HUES6 (cell line): ENCODE measurements around the gene DCLK1.

Experiments
- H3K27ac ChIP-seq: 2 replicates; pipeline ENCODE4 v1.7.0; 2013; ENCODE audit warnings: low read depth, mild to moderate bottlenecking, low read length, inconsistent platforms
- H3K27me3 ChIP-seq: 2 replicates; pipeline ENCODE4 v1.6.1; 2013; ENCODE audit warnings: low read length; ENCODE audit not compliant: control insufficient read depth, insufficient read depth
- H3K36me3 ChIP-seq: 2 replicates; pipeline ENCODE4 v1.6.1; 2013; ENCODE audit warnings: low read length; ENCODE audit not compliant: control insufficient read depth, insufficient read depth
- H3K4me1 ChIP-seq: 2 replicates; pipeline ENCODE4 v1.6.1; 2013; ENCODE audit warnings: low read length; ENCODE audit not compliant: control insufficient read depth, insufficient read depth
- H3K4me3 ChIP-seq: 2 replicates; pipeline ENCODE4 v1.5.1; 2013; ENCODE audit warnings: low read depth, low read length
- H3K9ac ChIP-seq: one replicate; pipeline ENCODE4 v1.6.1; 2013; ENCODE audit warnings: mild to moderate bottlenecking, low read length
- H3K9me3 ChIP-seq: 2 replicates; pipeline ENCODE4 v1.6.1; 2013; ENCODE audit warnings: low read depth, low read length; ENCODE audit not compliant: control insufficient read depth, insufficient read depth

Gene DCLK1

DNA sequence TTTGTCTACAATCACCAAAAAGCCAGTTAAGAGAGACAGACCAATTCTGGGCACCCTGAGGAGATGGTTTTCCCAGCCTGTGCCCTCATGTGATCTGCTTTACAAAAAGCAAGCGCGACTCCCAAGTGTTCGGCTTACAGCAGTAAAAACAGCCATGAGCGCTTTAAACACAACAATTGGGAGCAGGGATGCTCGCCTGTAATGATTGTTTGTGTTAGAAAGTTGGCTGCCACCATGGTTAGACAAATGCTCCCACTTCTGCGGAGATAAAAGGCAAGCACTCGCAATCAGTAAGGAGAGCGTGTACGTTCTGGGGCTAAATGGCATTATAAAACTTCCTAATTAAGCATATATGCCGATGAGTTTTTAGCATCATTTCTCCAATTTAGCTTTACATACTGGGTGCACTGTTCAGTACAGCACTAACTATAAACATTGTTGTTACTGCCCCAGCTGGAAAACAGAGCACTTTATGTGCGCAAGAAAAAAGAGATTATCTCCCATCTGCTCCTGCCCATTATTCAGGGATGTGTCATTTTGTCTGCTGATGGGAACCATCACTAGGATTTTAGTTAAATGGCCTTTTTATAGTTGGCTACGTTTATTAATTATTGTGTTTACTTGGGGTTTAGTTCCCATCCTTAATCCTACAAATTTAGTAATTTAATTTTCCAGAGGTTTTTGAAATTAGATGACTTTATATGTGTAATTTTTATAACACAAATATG is 345.4 kb downstream of the DCLK1 start:
- no peak overlapping the region for H3K27ac ChIP-seq
- H3K9me3 ChIP-seq, result no peaks in the 10 kb centered on the region
- H3K4me3 ChIP-seq, result no peak overlapping the region
- H3K27me3 ChIP-seq, result no peaks in the 10 kb centered on the region
- H3K36me3 ChIP-seq, result peaks cover 17% of the 10 kb centered on the region; the same call in 1 of the 2 replicates
- no peak overlapping the region for H3K9ac ChIP-seq
- no peaks in the 10 kb centered on the region for H3K4me1 ChIP-seq

GRCh38 chr13:35784286-35784951 is 346.8 kb downstream of the DCLK1 start:
- no peaks in the 10 kb centered on the region for H3K4me1 ChIP-seq
- H3K4me3 ChIP-seq, result no peak overlapping the region

GRCh38 chr13:35782793-35783192 is 348.4 kb downstream of the DCLK1 start:
- no peaks in the 10 kb centered on the region for H3K27me3 ChIP-seq
- no peak overlapping the region for H3K4me3 ChIP-seq
- H3K36me3 ChIP-seq, result peaks cover 12% of the 10 kb centered on the region; the same call in 1 of the 2 replicates
- no peaks in the 10 kb centered on the region for H3K4me1 ChIP-seq
- no peak overlapping the region for H3K9ac ChIP-seq
- no peak overlapping the region for H3K27ac ChIP-seq
- no peaks in the 10 kb centered on the region for H3K9me3 ChIP-seq

More at GRCh38 chr13:35784286-35784951, 346.8 kb downstream of the DCLK1 start:
- H3K9ac ChIP-seq, result no peak overlapping the region
- no peak overlapping the region for H3K27ac ChIP-seq
- H3K27me3 ChIP-seq, result no peaks in the 10 kb centered on the region
- peaks cover 17% of the 10 kb centered on the region; the same call in 1 of the 2 replicates for H3K36me3 ChIP-seq
- no peaks in the 10 kb centered on the region for H3K9me3 ChIP-seq

GRCh38 chr13:35781036-35782000 is 349.9 kb downstream of the DCLK1 start:
- H3K4me1 ChIP-seq, result no peaks in the 10 kb centered on the region
- no peaks in the 10 kb centered on the region for H3K9me3 ChIP-seq
- peaks cover 7% of the 10 kb centered on the region; the same call in 1 of the 2 replicates for H3K36me3 ChIP-seq
- no peak overlapping the region for H3K27ac ChIP-seq
- H3K27me3 ChIP-seq, result no peaks in the 10 kb centered on the region
- H3K9ac ChIP-seq, result no peak overlapping the region
- no peak overlapping the region for H3K4me3 ChIP-seq

GRCh38 chr13:35780613-35781012 is 350.6 kb downstream of the DCLK1 start:
- H3K27me3 ChIP-seq, result no peaks in the 10 kb centered on the region
- H3K9ac ChIP-seq, result no peak overlapping the region
- no peak overlapping the region for H3K4me3 ChIP-seq
- no peak overlapping the region for H3K27ac ChIP-seq
- no peaks in the 10 kb centered on the region for H3K9me3 ChIP-seq
- no peaks in the 10 kb centered on the region for H3K4me1 ChIP-seq
- peaks cover 7% of the 10 kb centered on the region; the same call in 1 of the 2 replicates for H3K36me3 ChIP-seq

DNA sequence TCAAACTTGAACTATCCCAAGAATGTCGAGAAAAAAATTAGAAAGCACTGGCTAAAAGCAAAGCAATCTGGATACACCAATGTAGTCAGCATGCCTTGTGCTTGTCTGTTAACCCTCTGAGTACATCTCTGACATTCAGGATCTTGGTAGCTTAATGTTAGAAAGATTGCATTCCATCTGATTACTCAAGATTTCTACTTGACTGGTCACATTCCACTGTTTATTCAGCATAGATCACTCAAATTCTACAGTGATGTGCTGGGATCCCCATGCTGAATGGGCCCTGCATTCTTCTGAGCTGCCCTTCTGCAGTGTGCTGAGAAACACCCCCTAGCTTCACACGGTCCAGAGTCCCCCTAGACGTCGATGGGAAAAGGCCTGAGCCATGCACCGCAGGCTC is 359.3 kb downstream of the DCLK1 start:
- H3K36me3 ChIP-seq, result peaks cover 14% of the 10 kb centered on the region; the same call in 1 of the 2 replicates
- no peak overlapping the region for H3K27ac ChIP-seq
- H3K4me1 ChIP-seq, result peaks cover 7% of the 10 kb centered on the region

GRCh38 chr13:35770756-35771297 is 360.4 kb downstream of the DCLK1 start:
- Histone ChIP-seq H3K9me3 (no peaks in the 10 kb centered on the region), H3K4me1 (peaks cover 7% of the 10 kb centered on the region)

More for the DNA sequence above, 359.3 kb downstream of the DCLK1 start:
- Histone ChIP-seq H3K9ac (no peak overlapping the region), H3K4me3 (no peak overlapping the region), H3K27me3 (no peaks in the 10 kb centered on the region), H3K9me3 (no peaks in the 10 kb centered on the region)

DNA sequence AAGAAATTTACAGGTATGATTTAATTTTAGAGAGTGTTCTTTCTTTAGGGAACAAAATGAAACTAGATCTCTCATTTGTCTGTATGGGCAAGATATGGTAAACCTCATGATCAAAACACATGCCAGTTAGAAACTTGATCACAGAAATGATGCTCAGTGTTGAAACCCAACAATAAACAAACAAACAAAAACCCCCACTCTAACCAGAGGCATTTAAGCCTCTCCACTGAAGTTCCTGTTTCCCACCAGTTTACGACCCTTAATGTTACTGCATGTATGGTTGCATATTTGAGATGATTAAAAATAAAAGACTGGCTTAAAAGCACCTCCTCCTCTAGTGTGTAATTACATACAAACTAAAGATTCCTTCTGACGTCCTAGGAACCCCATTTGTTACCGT is 361.4 kb downstream of the DCLK1 start:
- Histone ChIP-seq H3K27me3 (no peaks in the 10 kb centered on the region), H3K4me3 (no peak overlapping the region), H3K9ac (no peak overlapping the region), H3K9me3 (no peaks in the 10 kb centered on the region), H3K4me1 (peaks cover 11% of the 10 kb centered on the region), H3K36me3 (peaks cover 14% of the 10 kb centered on the region; the same call in 1 of the 2 replicates), H3K27ac (no peak overlapping the region)

More at GRCh38 chr13:35770756-35771297, 360.4 kb downstream of the DCLK1 start:
- no peak overlapping the region for H3K9ac ChIP-seq
- no peak overlapping the region for H3K27ac ChIP-seq
- H3K27me3 ChIP-seq, result no peaks in the 10 kb centered on the region
- no peak overlapping the region for H3K4me3 ChIP-seq
- H3K36me3 ChIP-seq, result peaks cover 14% of the 10 kb centered on the region; the same call in 1 of the 2 replicates

- H3K4me3 ChIP-seq, result no peak overlapping the region
- H3K4me1 ChIP-seq, result peaks cover 11% of the 10 kb centered on the region
Measured at GRCh38 chr13:35768551-35768950, 362.6 kb downstream of the DCLK1 start.

GRCh38 chr13:35768073-35768472 is 363.1 kb downstream of the DCLK1 start:
- Histone ChIP-seq H3K4me1 (peaks cover 11% of the 10 kb centered on the region), H3K27ac (no peak overlapping the region)

More at GRCh38 chr13:35768551-35768950, 362.6 kb downstream of the DCLK1 start:
- Histone ChIP-seq H3K36me3 (peaks cover 4% of the 10 kb centered on the region; the same call in 1 of the 2 replicates), H3K9me3 (no peaks in the 10 kb centered on the region), H3K9ac (no peak overlapping the region), H3K27me3 (no peaks in the 10 kb centered on the region), H3K27ac (no peak overlapping the region)

More at GRCh38 chr13:35768073-35768472, 363.1 kb downstream of the DCLK1 start:
- no peaks in the 10 kb centered on the region; the same call in 1 of the 2 replicates for H3K36me3 ChIP-seq
- H3K9me3 ChIP-seq, result no peaks in the 10 kb centered on the region
- no peak overlapping the region for H3K9ac ChIP-seq
- H3K4me3 ChIP-seq, result no peak overlapping the region
- H3K27me3 ChIP-seq, result no peaks in the 10 kb centered on the region
